Gastroesophageal sphincter (tissue), 3 donors: ENCODE results near the gene DHRSX.
"Not testable (repeated sequence)": the region's sequence is repeated elsewhere in the genome, so short reads cannot be mapped to it uniquely, and the experiment has no call there.

Experiments
- EP300 ChIP-seq: sonication (generic); formaldehyde crosslinking; IDR thresholded peaks from one replicate; pipeline ENCODE4 v1.6.1; 2017; ENCODE audit warnings: antibody characterized with exemption, mild to moderate bottlenecking
- POLR2AphosphoS5 ChIP-seq: sonication (generic); formaldehyde crosslinking; IDR thresholded peaks from one replicate; pipeline ENCODE4 v1.6.1; 2017; ENCODE audit warnings: antibody characterized with exemption
- TF ChIP-seq, protein P1 (sequence below), 4 experiments: fragments of 200-600 bp in 2 of 4; fragments of 450-650 bp in 2 of 4; sonication (generic) in 1 of 4; IDR thresholded peaks; one replicate each; pipeline ENCODE4 v1.5.1; 2017 to 2019; ENCODE audit warnings: antibody characterized with exemption in 4 of 4, mild to moderate bottlenecking in 2 of 4, moderate library complexity in 2 of 4

GRCh38 chrX:2519638-2520037 is 18.9 kb upstream of the DHRSX start:
- not testable (repeated sequence) for TF ChIP-seq EP300, POLR2AphosphoS5
- TF ChIP-seq, protein P1, sequence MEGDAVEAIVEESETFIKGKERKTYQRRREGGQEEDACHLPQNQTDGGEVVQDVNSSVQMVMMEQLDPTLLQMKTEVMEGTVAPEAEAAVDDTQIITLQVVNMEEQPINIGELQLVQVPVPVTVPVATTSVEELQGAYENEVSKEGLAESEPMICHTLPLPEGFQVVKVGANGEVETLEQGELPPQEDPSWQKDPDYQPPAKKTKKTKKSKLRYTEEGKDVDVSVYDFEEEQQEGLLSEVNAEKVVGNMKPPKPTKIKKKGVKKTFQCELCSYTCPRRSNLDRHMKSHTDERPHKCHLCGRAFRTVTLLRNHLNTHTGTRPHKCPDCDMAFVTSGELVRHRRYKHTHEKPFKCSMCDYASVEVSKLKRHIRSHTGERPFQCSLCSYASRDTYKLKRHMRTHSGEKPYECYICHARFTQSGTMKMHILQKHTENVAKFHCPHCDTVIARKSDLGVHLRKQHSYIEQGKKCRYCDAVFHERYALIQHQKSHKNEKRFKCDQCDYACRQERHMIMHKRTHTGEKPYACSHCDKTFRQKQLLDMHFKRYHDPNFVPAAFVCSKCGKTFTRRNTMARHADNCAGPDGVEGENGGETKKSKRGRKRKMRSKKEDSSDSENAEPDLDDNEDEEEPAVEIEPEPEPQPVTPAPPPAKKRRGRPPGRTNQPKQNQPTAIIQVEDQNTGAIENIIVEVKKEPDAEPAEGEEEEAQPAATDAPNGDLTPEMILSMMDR (IDR thresholded peaks at IDR 0.05) = not testable (repeated sequence)
